Measurements from ENCODE around the gene HDAC10.

The HDAC10 gene

GRCh38 chr22:50281957-50282356, 30.9 kb upstream of the HDAC10 start:
- H3K4me3 ChIP-seq (ENCODE audit: low read depth, low read length), result no peak overlapping the region
- no peak for TF ChIP-seq CTCF (IDR thresholded peaks at IDR 0.05; ENCODE audit: low read depth, low read length)

- H3K4me3 ChIP-seq (ENCODE audit: low read depth, low read length), result no peak overlapping the region
- TF ChIP-seq CTCF (IDR thresholded peaks at IDR 0.05; ENCODE audit: low read depth, low read length), result no peak
These were observed 30.3 kb upstream of the HDAC10 start for GRCh38 chr22:50281384-50281760.

GRCh38 chr22:50280708-50281383, 29.8 kb upstream of the HDAC10 start:
- no peak overlapping the region for H3K4me3 ChIP-seq (ENCODE audit: low read depth, low read length)
- TF ChIP-seq CTCF (IDR thresholded peaks at IDR 0.05; ENCODE audit: low read depth, low read length), result no peak

GRCh38 chr22:50280022-50280707, 29.1 kb upstream of the HDAC10 start:
- TF ChIP-seq CTCF (IDR thresholded peaks at IDR 0.05; ENCODE audit: low read depth, low read length), result no peak
- H3K4me3 ChIP-seq (ENCODE audit: low read depth, low read length), result no peak overlapping the region

- no peak overlapping the region for H3K4me3 ChIP-seq (ENCODE audit: low read depth, low read length)
- no peak for TF ChIP-seq CTCF (IDR thresholded peaks at IDR 0.05; ENCODE audit: low read depth, low read length)
These were observed 28.0 kb upstream of the HDAC10 start for GRCh38 chr22:50278956-50279619.

GRCh38 chr22:50278461-50278860, 27.4 kb upstream of the HDAC10 start:
- no peak overlapping the region for H3K4me3 ChIP-seq (ENCODE audit: low read depth, low read length)
- TF ChIP-seq CTCF (IDR thresholded peaks at IDR 0.05; ENCODE audit: low read depth, low read length), result no peak

GRCh38 chr22:50277761-50278160, 26.7 kb upstream of the HDAC10 start:
- TF ChIP-seq CTCF (IDR thresholded peaks at IDR 0.05; ENCODE audit: low read depth, low read length), result no peak
- no peak overlapping the region for H3K4me3 ChIP-seq (ENCODE audit: low read depth, low read length)

Measured in WI38 (cell line).